Measurements from ENCODE around the gene RND2.

The RND2 gene

DNA sequence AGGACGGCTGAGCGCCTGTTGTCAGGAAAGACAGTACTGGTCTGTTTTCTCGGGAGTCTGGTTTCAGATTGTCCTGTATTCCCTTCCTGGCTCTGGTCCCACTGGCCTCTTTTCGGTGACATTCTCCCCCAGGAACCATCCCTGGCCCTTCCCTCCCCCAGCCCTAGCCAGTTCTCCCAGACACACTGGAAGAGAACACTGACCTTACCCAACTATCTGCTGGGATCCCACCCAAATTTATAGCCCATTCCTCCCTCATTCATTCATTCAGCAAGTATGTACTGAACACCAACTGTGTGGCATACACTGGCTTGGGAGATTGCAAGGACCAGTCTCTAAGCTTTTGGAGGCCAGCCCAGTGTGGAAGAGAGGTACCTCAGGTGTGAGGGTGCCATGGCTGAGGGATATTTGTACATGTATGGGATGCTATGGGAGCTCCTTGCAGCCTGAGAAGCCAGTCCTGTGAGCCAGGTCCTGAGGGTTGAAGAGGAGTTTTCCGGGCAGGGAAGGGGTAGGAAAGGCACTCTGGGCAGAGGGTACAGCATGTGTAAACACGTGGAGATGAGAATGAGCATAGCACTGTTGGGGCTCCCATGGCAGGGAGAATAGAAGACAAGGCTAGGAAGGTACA is 5.2 kb downstream of the RND2 start:
- TF ChIP-seq, protein P1, sequence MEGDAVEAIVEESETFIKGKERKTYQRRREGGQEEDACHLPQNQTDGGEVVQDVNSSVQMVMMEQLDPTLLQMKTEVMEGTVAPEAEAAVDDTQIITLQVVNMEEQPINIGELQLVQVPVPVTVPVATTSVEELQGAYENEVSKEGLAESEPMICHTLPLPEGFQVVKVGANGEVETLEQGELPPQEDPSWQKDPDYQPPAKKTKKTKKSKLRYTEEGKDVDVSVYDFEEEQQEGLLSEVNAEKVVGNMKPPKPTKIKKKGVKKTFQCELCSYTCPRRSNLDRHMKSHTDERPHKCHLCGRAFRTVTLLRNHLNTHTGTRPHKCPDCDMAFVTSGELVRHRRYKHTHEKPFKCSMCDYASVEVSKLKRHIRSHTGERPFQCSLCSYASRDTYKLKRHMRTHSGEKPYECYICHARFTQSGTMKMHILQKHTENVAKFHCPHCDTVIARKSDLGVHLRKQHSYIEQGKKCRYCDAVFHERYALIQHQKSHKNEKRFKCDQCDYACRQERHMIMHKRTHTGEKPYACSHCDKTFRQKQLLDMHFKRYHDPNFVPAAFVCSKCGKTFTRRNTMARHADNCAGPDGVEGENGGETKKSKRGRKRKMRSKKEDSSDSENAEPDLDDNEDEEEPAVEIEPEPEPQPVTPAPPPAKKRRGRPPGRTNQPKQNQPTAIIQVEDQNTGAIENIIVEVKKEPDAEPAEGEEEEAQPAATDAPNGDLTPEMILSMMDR (IDR thresholded peaks at IDR 0.05; ENCODE audit: insufficient read depth, low read length, poor library complexity, severe bottlenecking), result no peak
- Histone ChIP-seq H3K27me3 (replicated peaks; ENCODE audit: control insufficient read depth, insufficient read depth, low read length) (peaks cover 1% of the 10 kb centered on the region; the same call in 1 of the 2 replicates), H3K4me3 (replicated peaks; ENCODE audit: low read depth, low read length) (no peak overlapping the region), H3K36me3 (ENCODE audit: control insufficient read depth, insufficient read depth, low read length) (no peaks in the 10 kb centered on the region)
- no peak for DNase-seq (ENCODE audit: extremely low read depth, insufficient read length)

DNA sequence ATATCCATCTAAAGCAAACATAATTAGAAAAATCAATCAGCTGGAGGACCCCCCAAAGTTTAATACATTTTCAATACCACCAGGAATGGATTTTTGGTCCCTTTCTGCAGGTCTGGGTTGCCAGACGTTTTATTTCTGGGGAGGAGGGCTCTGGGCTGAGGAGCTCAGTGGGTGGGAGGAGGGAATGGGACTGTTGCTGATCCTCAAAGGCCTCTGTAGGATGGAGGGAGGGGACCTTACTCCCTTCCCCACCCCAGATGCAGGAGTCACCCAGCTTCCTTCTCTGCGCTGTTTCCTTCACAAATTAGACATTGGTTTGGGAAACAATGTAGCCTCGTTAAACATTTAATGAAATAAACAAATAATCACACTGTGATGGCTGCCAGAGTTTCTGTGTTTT is 6.6 kb downstream of the RND2 start:
- Histone ChIP-seq H3K36me3 (ENCODE audit: control insufficient read depth, insufficient read depth, low read length) (no peaks in the 10 kb centered on the region), H3K27me3 (replicated peaks; ENCODE audit: control insufficient read depth, insufficient read depth, low read length) (0 out of 2 replicates have a peak, but pooled peaks cover 1% of the 10 kb centered on the region), H3K4me3 (replicated peaks; ENCODE audit: low read depth, low read length) (no peak overlapping the region)
- DNase-seq (ENCODE audit: extremely low read depth, insufficient read length), result no peak
- TF ChIP-seq, protein P1 (IDR thresholded peaks at IDR 0.05; ENCODE audit: insufficient read depth, low read length, poor library complexity, severe bottlenecking), result no peak

DNA sequence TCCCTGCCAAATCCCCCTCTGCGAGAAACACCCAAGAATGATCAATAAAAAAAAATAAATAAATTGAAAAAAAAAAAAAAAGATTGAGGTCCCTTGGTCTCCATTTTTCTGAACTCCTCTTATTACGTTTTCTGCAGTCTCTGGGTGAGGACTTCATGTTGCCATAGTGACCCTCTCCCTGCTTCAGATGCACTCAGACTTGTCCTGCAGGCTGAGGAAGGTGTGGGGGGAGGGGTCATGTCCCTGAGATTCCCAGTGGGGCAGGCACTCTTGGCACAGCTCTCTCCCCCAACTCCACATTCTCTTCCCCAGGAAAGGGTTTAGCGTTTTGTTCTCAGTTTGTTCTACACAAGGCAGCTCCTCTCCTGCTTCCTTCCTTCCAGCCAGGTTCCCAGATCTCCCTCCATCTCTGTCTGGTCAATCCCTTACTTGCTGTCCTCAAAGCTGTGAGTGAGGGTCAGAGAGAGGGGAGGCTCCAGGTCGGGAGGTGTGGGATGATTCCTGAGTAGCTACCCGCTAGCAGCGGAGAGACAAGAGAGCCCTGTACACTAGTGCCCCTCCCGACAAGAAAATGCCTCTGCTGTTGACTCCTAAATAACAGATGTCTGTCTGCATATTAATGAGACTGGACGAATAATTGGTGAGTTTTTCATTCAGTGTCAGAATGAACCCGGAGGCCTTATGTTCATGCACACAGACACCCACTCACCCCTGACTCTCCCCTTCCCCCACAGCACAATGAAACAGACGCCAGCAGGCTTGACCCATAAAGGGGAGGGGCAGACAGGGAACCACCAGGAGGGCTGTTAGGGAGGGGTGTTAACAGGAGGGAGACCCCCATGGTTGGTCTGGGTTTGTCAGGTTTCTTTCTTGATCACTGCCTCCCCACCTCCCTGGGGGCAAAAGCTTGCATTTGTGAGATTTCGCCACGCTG is 9.2 kb downstream of the RND2 start:
- Histone ChIP-seq H3K4me3 (replicated peaks; ENCODE audit: low read depth, low read length) (no peak overlapping the region), H3K27me3 (replicated peaks; ENCODE audit: control insufficient read depth, insufficient read depth, low read length) (no peaks in the 10 kb centered on the region), H3K36me3 (ENCODE audit: control insufficient read depth, insufficient read depth, low read length) (no peaks in the 10 kb centered on the region)
- no peak for DNase-seq (ENCODE audit: extremely low read depth, insufficient read length)
- TF ChIP-seq, protein P1 (IDR thresholded peaks at IDR 0.05; ENCODE audit: insufficient read depth, low read length, poor library complexity, severe bottlenecking), result no peak

DNA sequence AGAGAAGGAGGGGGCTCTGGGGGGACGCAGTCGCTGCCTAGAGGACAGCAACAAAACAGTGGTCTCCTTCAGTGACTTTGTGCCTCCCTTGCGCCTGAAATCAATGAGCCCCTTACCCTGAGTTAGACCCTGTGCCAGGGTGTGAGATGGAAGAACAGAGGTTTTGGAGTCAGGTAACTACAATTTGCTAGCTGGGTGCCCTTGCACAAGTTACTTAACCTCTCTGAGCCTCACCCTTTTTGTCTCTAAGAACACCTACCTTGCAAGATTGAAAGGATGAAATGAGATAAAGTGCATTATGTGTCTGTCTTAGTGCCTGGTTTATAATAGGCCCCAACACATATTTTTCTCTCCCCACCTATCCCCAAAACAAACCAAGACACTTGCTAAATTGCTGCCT is 9.9 kb downstream of the RND2 start:
- TF ChIP-seq, protein P1 (IDR thresholded peaks at IDR 0.05; ENCODE audit: insufficient read depth, low read length, poor library complexity, severe bottlenecking), result no peak
- no peak for DNase-seq (ENCODE audit: extremely low read depth, insufficient read length)
- Histone ChIP-seq H3K36me3 (ENCODE audit: control insufficient read depth, insufficient read depth, low read length) (no peaks in the 10 kb centered on the region), H3K27me3 (replicated peaks; ENCODE audit: control insufficient read depth, insufficient read depth, low read length) (no peaks in the 10 kb centered on the region), H3K4me3 (replicated peaks; ENCODE audit: low read depth, low read length) (no peak overlapping the region)

DNA sequence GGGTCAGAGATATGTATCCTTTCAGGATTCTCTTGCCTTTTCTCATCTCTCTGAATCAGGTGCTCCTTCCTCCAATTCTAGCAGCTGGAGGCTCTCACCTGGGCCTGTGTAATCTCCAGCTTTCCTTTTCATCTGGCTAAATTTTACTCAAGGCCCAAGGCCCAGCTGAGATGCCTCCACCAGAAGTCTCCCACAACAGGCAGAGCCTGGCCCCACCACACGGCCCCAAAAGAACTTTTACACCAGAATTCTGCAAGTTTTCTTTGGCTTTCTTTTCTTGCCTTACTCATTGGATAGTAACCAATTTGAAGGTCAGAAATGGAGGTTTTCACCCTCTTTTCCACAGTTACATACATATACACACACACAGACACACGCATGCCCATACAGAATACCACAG is 14.6 kb downstream of the RND2 start:
- H3K36me3 ChIP-seq (ENCODE audit: control insufficient read depth, insufficient read depth, low read length), result no peaks in the 10 kb centered on the region
- no peaks in the 10 kb centered on the region for H3K27me3 ChIP-seq (replicated peaks; ENCODE audit: control insufficient read depth, insufficient read depth, low read length)
- DNase-seq (ENCODE audit: extremely low read depth, insufficient read length), result no peak
- TF ChIP-seq, protein P1 (IDR thresholded peaks at IDR 0.05; ENCODE audit: insufficient read depth, low read length, poor library complexity, severe bottlenecking), result no peak
- H3K4me3 ChIP-seq (replicated peaks; ENCODE audit: low read depth, low read length), result no peak overlapping the region
